Smooth muscle cell (in vitro differentiated cells): ENCODE results near the gene SLC16A6. TPM values are rescaled to one million over a fixed set of nuclear protein-coding genes. Genes with fewer than 3 reads are reported as not detected.
"Not testable (repeated sequence)": the region's sequence is repeated elsewhere in the genome, so short reads cannot be mapped to it uniquely, and the experiment has no call there.

Experiments used
- DNase-seq: peaks from one replicate; lab custom pipeline; 2025; ENCODE audit not compliant: unreplicated experiment; lab: John Stamatoyannopoulos, UW
- H2AFZ ChIP-seq: fragments of 200-600 bp; sonication (generic); 2 replicates; pipeline ENCODE4 v1.6.0; 2016; ENCODE audit warnings: antibody characterized with exemption, low read depth, mild to moderate bottlenecking
- H3F3A ChIP-seq: fragments of 200-600 bp; sonication (generic); 2 replicates; pipeline ENCODE4 v1.6.0; 2017; ENCODE audit warnings: antibody characterized with exemption, low read depth
- H3K27ac ChIP-seq: fragments of 200-600 bp; sonication (generic); 2 replicates; pipeline ENCODE4 v1.5.1; 2016; ENCODE audit warnings: low read depth, mild to moderate bottlenecking
- H3K27me3 ChIP-seq: fragments of 200-600 bp; sonication (generic); 2 replicates; pipeline ENCODE4 v1.6.1; 2016; ENCODE audit warnings: low read depth, mild to moderate bottlenecking
- H3K36me3 ChIP-seq: fragments of 200-600 bp; sonication (generic); 2 replicates; pipeline ENCODE4 v1.5.1; 2016; ENCODE audit warnings: low read depth
- H3K4me1 ChIP-seq: fragments of 200-600 bp; sonication (generic); 2 replicates; pipeline ENCODE4 v1.5.1; 2016; ENCODE audit warnings: low read depth
- H3K4me2 ChIP-seq: fragments of 200-600 bp; sonication (generic); 2 replicates; pipeline ENCODE4 v1.6.0; 2016; ENCODE audit warnings: mild to moderate bottlenecking
- H3K4me3 ChIP-seq: fragments of 200-600 bp; sonication (generic); 2 replicates; pipeline ENCODE4 v1.5.1; 2016; ENCODE audit warnings: mild to moderate bottlenecking
- H3K79me2 ChIP-seq: fragments of 200-600 bp; sonication (generic); 2 replicates; pipeline ENCODE4 v1.6.0; 2016; ENCODE audit warnings: low read depth, mild to moderate bottlenecking
- H3K9ac ChIP-seq: fragments of 200-600 bp; sonication (generic); 2 replicates; pipeline ENCODE4 v1.6.0; 2016; ENCODE audit warnings: low read depth
- H3K9me3 ChIP-seq: fragments of 200-600 bp; sonication (generic); replicated peaks from 2 replicates; pipeline ENCODE4 v1.5.1; 2016; ENCODE audit warnings: low read depth
- H4K20me1 ChIP-seq: fragments of 200-600 bp; sonication (generic); 2 replicates; pipeline ENCODE4 v1.6.0; 2016; ENCODE audit warnings: low read depth
- WGBS: methylation state at CpG from one replicate; pipeline ENCODE4 v1.1.7; 2016; ENCODE audit warnings: low lambda C conversion rate; 5-methylcytosine and 5-hydroxymethylcytosine counted together
- polyA plus RNA-seq: library from polyadenylated mRNA; unstranded; fragments of >200 nt; fragmentation: Nextera tagmentation; extraction: Ambion mirVana; gene quantifications from 2 replicates; pipeline ENCODE4 v1.2.1, GENCODE V29; 2016
- total RNA-seq: library from RNA; depleted of rRNA; stranded (reverse); fragments of >200 nt; gene quantifications from 2 replicates; pipeline ENCODE4 v1.2.3, GENCODE V29; 2014
- TF ChIP-seq, protein P1 (sequence below): fragments of 200-600 bp; sonication (generic); IDR thresholded peaks from 2 replicates; pipeline ENCODE4 v1.5.1; 2017; ENCODE audit warnings: borderline replicate concordance, mild to moderate bottlenecking, antibody characterized with exemption; ENCODE audit not compliant: insufficient read depth, poor library complexity, severe bottlenecking

The SLC16A6 gene
- total and polyA plus RNA-seq, 2 experiments from 2014 or later, result 0.04 TPM; not detected in 1

- Histone ChIP-seq H3K27ac (no peak overlapping the region), H3K4me1 (peaks cover 4% of the 10 kb centered on the region), H2AFZ (no peak overlapping the region), H3K9me3 (no peaks in the 10 kb centered on the region), H4K20me1 (no peaks in the 10 kb centered on the region), H3K27me3 (no peaks in the 10 kb centered on the region), H3F3A (no peaks in the 10 kb centered on the region), H3K36me3 (no peaks in the 10 kb centered on the region), H3K4me3 (no peak overlapping the region), H3K79me2 (no peaks in the 10 kb centered on the region), H3K9ac (no peak overlapping the region), H3K4me2 (no peak overlapping the region)
- DNase-seq, result no peak
- 79% methylated on average over 3 of the region's 3 CpGs for WGBS
- TF ChIP-seq, protein P1, sequence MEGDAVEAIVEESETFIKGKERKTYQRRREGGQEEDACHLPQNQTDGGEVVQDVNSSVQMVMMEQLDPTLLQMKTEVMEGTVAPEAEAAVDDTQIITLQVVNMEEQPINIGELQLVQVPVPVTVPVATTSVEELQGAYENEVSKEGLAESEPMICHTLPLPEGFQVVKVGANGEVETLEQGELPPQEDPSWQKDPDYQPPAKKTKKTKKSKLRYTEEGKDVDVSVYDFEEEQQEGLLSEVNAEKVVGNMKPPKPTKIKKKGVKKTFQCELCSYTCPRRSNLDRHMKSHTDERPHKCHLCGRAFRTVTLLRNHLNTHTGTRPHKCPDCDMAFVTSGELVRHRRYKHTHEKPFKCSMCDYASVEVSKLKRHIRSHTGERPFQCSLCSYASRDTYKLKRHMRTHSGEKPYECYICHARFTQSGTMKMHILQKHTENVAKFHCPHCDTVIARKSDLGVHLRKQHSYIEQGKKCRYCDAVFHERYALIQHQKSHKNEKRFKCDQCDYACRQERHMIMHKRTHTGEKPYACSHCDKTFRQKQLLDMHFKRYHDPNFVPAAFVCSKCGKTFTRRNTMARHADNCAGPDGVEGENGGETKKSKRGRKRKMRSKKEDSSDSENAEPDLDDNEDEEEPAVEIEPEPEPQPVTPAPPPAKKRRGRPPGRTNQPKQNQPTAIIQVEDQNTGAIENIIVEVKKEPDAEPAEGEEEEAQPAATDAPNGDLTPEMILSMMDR, result no peak
These were observed 52.6 kb downstream of the SLC16A6 start for GRCh38 chr17:68238164-68238870.

DNA sequence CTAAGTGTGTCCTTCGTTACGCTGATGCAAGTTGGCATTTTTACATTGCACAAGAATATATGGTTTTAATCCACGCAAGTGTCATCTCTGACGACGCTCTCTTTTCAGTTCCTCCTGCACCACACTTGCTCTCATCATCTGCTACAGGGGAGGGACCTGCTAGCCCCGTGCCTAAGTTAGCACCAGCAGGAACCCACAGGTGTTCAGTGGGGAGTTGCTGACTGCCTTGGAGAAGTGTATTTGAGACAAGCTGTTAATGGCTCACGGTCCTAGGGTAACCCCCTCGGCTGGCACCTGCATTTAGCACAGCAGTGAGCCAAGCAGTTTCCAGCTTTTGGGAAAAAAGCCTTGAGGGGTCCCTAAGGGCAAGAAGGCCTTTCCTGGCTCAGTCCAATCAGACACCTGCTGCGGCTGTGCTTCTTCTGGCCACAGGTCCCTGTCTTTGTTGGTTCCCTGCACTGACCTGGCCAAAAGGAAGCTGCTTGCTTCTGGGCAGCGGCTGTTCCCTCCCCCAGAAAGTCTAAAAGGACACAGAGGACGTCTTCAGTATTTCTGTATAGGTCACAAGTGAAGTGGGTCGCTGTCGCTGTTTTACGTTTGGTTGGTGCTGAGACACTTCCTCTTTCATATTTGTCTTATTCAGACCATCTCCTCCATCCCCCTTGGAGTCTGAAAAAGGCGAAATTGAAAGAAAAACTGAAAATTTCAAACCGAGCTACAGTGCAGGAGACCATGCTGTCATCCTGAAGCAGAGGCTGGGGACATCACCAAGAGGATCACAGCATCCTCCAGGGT lies 53.4 kb downstream of the SLC16A6 start:
- H3K9ac ChIP-seq, H3K4me3 ChIP-seq, H3K9me3 ChIP-seq, H3F3A ChIP-seq, H3K4me1 ChIP-seq, H3K36me3 ChIP-seq, DNase-seq, H3K27me3 ChIP-seq, H2AFZ ChIP-seq, H3K4me2 ChIP-seq, H3K79me2 ChIP-seq, H4K20me1 ChIP-seq, H3K27ac ChIP-seq: not testable (repeated sequence)
- 87% methylated on average over 16 of the region's 16 CpGs for WGBS

GRCh38 chr17:68235336-68235791 lies 55.6 kb downstream of the SLC16A6 start:
- not testable (repeated sequence) for H3K4me2 ChIP-seq, H3K9me3 ChIP-seq, H2AFZ ChIP-seq, H3K4me1 ChIP-seq, H3K79me2 ChIP-seq, H3K27me3 ChIP-seq, H3K36me3 ChIP-seq, H4K20me1 ChIP-seq, DNase-seq, H3F3A ChIP-seq, H3K4me3 ChIP-seq
- Histone ChIP-seq H3K27ac (peak overlapping the region; percentile 71), H3K9ac (peak overlapping the region; percentile 18)
- 90% methylated on average over 11 of the region's 11 CpGs for WGBS

DNA sequence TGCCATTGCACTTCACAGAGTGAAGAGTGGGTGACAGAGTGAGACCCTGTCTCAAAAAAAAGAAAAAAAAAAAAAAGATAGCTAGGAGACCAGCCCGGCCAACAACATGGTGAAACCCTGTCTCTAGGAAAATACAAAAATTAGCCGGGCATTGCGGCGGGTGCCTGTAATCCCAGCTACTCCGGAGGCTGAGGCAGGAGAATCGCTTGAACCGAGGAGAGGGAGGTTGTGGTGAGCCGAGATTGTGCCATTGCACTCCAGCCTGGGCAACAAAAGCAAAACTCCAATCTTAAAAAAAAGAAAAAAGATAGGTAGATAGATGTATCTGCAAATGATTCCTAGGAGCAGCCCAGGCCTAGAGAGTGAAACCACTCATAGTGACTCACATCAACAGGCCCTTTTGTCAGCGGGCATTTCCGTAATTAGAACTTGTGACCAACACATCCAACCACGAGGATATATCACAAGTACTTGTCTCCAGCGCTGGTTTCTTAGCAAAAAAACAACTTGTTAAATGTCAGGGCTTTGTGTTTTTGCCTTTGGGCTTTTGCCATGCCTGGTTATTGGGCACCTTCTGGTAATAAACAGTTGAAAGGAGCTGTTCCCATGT lies 56.1 kb downstream of the SLC16A6 start:
- not testable (repeated sequence) for H2AFZ ChIP-seq, H3K9me3 ChIP-seq, H3K79me2 ChIP-seq, H3F3A ChIP-seq, H3K27me3 ChIP-seq, H3K4me1 ChIP-seq, H4K20me1 ChIP-seq, H3K4me3 ChIP-seq, H3K36me3 ChIP-seq, H3K4me2 ChIP-seq, DNase-seq
- WGBS, result 74% methylated on average over 12 of the region's 12 CpGs
- Histone ChIP-seq H3K9ac (peak overlapping the region; percentile 18), H3K27ac (peak overlapping the region; percentile 71)

DNA sequence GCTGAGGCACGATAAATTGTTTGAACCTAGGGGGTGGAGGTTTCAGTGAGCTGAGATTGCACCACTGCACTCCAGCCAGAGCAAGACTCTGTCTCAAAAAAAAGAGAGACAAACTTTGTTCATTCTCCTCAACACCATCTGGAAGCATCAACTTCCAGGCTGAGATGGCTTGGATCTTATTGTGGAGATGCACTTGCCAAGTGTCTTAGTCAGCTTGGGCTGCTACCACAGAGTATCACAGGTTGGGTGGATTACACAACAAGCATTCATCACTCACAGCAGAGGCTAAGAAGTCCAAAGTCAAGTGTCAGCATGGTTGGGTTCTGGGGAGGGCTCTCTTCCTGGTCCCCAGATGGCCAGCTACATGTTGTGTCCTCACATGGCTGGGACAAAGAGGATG lies 58.2 kb downstream of the SLC16A6 start:
- not testable (repeated sequence) for H3K79me2 ChIP-seq, H3K27ac ChIP-seq, H3K9ac ChIP-seq, H3K9me3 ChIP-seq, H3K36me3 ChIP-seq, H3F3A ChIP-seq, DNase-seq, H4K20me1 ChIP-seq, H3K4me1 ChIP-seq, H3K4me2 ChIP-seq, H2AFZ ChIP-seq, H3K27me3 ChIP-seq, H3K4me3 ChIP-seq
- WGBS, result 92% methylated on average over 1 of the region's 1 CpG
